DLD1 (cell line): ENCODE results near the gene MECP2.
"Not testable (repeated sequence)": the region's sequence is repeated elsewhere in the genome, so short reads cannot be mapped to it uniquely, and the experiment has no call there.

Source experiments
- in situ Hi-C: cut with HindIII; loops from 2 replicates; pipeline ENCODE4 v1.10.0; 2017; ENCODE audit warnings: low sequenced_read_pairs

The MECP2 gene

DNA sequence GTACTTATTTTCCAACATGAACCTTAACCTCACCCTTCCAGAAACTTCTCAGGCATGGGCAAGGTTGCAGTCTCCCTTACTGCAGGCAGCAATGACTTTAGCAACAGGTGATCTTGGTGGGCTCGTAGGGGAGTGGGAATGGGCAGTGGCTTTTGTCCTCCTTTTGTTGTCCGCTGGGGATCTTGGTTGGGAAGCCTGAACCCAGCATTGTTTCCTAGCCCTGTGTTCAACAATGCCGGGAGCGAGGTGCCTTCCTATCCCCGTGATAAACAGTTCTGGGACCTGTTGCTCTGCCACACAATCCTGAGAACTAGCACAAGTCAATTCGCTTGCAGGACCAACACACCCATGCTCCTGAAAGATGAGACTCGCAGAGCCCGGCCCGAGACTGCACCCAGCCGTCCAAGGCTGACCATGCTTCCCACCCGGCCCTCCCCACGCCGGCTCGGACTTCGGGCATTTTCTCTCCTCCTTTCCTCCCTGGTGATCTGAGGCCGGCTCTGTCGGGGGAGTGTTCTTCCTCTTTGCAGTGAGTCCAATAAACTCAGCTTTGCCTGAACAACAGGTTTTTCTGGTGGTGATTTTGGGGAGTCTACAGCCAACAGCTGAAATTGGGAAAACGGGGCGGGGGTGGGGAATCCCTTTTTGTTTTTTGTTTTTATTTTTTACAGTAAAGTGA, 98.0 kb downstream of the MECP2 start:
- in situ Hi-C loops: no loop called here

DNA sequence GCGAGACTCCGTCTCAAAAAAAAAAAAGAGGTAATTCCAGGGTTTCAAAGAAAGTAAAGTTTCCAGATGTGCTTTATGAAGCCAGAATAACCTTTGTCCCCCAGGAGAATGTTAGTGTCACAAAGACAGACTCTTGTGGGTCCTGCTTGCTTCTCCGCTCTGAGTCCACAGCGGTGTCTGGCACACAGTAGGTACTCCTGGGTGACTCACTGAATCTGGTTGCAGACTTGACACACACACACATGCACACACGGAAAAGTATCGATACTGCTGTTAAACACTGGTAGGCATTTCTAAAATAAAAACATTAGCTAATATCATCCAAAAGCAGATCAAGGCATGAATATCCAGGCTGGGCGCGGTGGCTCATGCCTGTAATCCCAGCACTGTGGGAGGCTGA, 102.0 kb downstream of the MECP2 start:
- in situ Hi-C loops: no loop called here

DNA sequence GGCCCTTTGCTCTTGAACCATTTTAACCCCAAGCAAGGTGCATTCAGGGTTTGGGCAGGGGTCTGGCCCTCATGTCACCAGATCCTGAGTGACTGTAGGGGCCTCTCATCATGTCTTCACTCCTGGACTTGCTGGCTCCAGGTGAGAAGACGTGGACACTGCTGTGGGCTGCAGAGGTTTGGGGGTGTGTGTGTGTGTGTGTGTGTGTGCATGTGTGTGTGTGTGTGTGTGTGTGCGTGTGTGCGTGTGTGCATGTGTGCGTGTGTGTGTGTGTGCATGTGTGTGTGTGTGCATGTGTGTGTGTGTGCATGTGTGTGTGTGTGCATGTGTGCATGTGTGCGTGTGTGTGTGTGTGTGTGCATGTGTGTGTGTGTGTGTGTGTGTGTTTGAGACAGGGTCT, 103.1 kb downstream of the MECP2 start:
- in situ Hi-C loops: not testable (repeated sequence)

- in situ Hi-C loops: no loop called here
These were observed 103.5 kb downstream of the MECP2 start for GRCh38 chrX:153993978-153994377.

DNA sequence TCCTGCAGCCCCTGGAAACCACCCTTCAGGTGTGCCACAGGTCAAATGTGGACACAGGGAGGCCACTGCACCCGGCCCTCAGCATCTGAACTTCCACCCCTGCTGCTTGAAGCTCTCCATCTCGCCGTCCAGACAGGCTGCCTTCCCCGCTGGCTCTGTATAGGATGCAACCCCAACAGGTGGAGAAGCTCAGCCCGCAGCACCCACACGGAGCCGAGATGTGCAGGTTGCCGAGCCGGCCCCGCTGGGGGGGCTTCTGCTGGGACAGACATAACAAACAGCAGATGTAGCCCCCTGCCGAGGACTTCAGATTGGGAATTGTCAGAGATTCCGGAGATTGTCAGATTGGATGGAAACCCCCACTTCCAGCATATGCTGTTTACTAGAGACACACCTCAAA, 104.4 kb downstream of the MECP2 start:
- in situ Hi-C loops: no loop called here

GRCh38 chrX:153992180-153992579, 105.3 kb downstream of the MECP2 start:
- in situ Hi-C loops: no loop called here

DNA sequence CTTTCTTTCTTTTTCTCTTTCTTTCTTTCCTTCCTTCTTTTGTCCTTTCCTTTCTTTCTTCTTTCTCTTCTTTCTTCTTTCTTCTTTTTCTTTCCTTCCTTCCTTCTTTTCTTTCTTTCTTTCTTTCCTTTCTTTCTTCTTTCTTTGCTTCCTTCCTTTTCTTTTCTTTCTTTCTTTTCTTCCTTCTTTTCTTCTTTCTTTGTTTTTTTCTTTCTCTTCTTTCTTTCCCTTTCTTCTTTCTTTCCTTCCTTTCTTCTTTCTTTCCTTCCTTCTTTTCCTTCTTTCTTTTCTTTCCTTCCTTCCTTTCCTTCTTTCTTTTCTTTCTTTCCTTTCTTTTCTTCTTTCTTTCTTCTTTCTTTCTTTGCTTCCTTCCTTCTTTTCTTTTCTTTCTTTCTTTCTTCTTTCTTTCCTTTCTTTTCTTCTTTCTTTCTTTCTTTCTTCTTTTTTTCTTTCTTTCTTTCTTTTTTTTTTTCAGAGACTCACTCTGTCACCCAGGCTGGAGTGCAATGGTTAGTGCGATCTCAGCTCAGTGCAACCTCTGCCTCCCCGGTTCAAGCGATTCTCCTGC, 106.4 kb downstream of the MECP2 start:
- in situ Hi-C loops: no loop called here

GRCh38 chrX:153989973-153990655, 107.4 kb downstream of the MECP2 start:
- in situ Hi-C loops: no loop called here

DNA sequence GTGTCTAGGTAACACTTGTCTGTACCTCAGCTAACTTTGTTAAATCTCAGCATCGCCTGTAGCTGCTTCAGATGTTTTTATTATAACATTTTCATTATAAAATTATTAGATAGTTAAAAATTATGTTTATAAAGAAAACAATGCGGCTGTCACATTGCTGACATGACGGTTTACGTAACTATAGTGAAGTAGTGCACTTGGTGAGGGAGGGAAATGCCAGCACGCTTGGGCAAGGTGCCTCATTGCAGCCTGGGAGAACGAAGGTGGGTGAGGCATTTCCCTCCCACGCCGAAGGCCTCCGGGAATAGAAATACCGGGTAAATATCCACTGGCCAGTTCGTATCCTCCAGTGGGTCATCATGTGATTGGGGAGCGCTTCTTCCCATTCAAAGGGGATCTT, 109.0 kb downstream of the MECP2 start:
- in situ Hi-C loops: no loop called here

DNA sequence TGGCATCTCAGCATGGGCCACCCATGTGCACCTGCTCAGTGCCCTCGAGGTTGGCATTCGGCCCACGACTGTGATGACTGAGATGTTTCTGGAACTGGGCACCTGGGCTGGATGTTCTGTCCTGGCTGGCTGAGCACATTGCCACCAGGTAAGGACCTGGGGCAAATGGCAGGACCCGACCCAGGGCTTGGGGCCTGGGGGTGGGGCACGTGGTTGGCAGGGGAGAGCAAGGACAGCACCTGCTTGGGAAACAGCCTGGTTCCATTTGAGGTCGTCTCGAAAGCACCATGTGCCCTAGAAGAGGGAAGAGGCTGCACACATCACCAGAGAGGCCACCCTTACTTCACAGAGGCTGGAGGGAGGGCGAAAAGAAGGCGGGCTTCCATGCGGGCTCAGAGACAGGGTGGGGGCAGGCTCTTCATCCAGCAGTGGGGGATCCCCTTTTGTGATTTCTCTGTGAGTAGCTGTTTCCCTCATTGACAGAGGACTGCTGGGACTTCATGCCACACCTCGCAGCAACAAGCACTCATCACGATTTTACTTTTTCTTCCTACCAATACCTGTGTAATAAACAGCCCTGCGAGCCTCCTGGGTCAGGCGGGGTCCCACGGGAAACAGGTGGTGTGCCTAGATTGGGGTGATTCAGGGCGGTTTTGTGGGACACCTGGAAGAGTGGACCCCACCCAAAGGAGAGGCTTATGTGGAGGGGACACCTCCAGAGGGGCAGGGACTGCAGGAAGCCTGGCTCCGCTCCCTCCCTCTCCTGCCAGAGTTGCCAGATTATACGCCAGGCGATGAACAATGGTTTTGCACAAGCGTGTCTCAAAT, 113.0 kb downstream of the MECP2 start:
- in situ Hi-C loops: no loop called here

DNA sequence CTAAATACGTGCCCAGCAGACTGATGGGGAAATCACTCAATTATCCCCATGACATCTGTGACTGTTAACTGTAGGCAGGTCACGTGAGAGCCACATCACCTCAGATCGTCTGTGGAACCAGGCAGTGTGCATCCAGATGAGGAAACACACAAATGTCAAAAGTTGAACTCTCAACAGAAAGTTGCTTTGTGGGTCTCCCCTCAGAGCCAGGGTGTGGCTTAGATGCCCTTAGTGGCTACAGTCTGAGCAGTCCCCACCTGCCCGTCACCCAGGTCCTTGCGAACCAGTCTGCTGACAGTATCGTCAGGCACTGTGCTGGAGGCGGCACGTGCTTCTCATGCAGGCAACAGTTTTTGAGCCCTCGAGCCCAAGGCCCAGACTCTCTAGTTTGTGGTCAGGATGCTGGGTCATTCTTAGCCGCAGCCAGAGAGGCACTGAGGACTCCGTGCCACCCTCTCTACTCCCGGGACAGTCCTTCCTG, 114.2 kb downstream of the MECP2 start:
- in situ Hi-C loops: no loop called here

GRCh38 chrX:153981771-153982533, 115.6 kb downstream of the MECP2 start:
- in situ Hi-C loops: no loop called here

DNA sequence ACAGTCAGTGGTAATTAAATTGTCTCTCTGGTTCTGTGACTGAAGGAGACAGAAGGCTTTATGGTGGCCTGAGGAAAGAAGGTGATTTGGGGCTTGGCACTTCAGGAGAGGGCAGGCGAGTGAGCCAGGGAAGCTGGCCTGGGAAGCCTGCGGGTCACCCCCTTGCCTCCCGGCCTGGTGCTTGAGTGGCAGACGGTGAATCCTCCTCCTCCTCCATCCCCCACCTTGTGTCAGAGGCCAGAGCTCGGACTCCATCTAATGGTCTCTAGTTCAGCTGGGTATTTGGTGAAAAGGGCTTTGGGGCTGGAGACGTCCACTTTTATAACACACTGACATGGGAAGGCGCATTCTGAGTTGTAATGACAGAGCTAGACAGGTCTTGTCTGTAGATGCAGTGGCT, 116.3 kb downstream of the MECP2 start:
- in situ Hi-C loops: no loop called here

GRCh38 chrX:153980394-153980793, 117.1 kb downstream of the MECP2 start:
- in situ Hi-C loops: not testable (repeated sequence)

DNA sequence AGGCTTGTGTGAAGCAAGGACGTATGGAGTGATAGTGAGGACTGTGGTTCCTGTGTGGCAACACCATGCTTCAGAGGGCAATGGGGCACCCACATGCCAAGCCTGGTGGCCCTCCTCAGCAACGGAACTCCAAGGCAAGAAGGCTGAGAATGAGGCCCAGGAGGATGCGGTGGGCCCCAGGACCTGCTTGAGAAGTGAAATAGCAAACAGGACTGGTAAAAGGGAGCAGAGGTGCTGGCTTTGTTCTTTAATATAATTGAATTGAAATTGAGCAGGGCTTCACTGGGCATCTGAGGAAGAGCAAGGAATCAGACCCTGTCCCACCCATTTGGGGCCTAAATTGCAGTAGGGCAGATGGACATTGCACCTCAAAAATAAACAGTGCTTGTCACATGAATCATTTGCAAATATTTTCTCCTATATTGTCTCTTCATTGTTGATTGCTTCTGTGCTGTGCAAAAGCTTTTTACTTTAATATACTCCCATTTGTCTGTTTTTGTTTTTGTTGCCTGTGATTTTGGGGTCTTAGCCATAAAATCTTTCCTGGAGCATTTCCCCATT, 122.7 kb downstream of the MECP2 start:
- in situ Hi-C loops: no loop called here

DNA sequence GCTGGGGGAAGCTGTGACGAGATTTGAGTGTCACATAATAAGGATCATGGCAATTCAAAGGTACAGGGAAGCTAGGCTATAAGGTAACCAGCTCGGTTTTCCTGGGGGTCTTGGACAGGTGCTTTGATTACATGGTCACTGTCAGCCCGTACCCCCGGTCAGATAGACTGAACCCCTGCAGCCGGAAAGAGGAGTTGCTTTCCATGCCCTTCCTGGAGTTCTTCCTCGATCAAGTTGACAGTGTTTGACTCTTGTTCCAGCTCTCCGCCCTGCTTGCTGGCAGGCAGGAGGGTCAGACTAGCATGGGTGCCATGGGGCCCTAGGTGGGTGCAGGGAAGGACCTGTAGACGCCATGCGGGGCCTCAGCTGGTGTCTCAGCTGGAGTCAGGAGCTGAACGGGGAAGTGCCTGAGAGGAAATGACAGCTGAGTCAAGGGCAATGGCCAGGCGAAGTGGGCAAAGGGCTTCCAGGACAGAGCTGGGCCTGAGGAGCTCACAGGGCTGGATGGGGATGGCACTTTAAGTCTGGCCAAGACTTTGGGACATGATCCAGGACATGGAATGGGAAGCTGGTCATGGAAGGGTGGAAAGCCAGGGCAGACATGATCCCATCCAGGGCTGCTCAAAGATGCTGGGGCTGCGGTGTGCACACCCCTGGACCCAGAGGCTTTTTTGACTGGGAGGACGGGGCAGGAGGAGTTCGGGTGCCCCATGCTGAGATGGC, 123.4 kb downstream of the MECP2 start:
- in situ Hi-C loops: no loop called here

GRCh38 chrX:153973127-153974002, 124.2 kb downstream of the MECP2 start:
- in situ Hi-C loops: no loop called here

DNA sequence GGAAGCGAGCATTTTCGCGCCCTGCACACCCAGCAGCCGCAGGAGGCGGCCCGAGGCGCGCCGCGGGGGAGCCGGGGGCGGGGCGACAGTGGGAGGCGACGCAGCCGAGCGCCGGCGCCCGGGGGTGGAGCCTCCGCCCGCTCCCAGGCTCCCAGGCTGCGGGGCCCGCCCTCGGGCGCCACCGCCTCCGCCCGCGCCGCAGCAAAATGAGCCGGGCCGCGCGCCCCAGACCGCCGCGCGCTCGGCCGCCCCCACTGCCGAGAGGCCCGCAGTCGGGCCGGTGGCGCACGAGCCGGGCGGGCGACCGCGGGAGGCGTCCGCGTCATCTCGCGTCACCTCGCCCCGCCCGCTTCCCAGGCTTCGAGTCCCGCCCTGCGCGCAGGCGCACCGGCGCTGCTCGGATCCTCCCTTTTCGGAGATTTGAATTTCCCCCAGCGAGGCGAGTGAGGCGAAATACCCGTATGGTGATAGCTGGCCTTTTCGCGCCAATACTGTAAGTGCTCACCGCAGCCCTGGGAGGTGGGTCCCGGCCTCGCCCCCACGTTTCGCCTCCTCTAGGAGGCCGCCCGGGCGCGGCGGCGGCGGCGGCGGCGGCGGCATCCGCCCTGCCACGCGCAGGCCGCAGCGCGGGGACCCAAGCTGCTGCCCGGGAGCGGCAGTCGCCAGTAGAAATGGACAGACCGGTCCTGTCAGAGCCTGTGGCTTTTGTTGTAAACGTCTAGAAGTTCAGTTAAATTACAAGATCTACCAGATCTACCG, 125.0 kb downstream of the MECP2 start, which contains the start of gene TMEM187:
Gene TMEM187, plus strand, starts transcription at position 387 of the 759 bp plus-strand sequence. CDS start 9,309 bp downstream, outside the sequence.
- in situ Hi-C loops: no loop called here
